Gastrocnemius medialis (tissue), 4 donors: Measurements from ENCODE around the gene CHID1.

Experiments
- POLR2A ChIP-seq, 2 donors: fragments of 450-650 bp; IDR thresholded peaks; one replicate each; pipeline ENCODE4 v1.6.1; 2017; ENCODE audit warnings: antibody characterized with exemption in 2 of 2, mild to moderate bottlenecking in 2 of 2, moderate library complexity in 2 of 2
- TF ChIP-seq, protein P1 (sequence below), 5 experiments: fragments of 450-650 bp in 3 of 5; fragments of 200-600 bp in 2 of 5; sonication (generic) in 2 of 5; IDR thresholded peaks in 4 of 5; conservative IDR thresholded peaks in 1 of 5; 1 replicate in 4 of 5; 2 replicates in 1 of 5; pipeline ENCODE4 v1.5.1; 2016 to 2019; ENCODE audit warnings: antibody characterized with exemption in 5 of 5, mild to moderate bottlenecking in 3 of 5, moderate library complexity in 3 of 5

DNA sequence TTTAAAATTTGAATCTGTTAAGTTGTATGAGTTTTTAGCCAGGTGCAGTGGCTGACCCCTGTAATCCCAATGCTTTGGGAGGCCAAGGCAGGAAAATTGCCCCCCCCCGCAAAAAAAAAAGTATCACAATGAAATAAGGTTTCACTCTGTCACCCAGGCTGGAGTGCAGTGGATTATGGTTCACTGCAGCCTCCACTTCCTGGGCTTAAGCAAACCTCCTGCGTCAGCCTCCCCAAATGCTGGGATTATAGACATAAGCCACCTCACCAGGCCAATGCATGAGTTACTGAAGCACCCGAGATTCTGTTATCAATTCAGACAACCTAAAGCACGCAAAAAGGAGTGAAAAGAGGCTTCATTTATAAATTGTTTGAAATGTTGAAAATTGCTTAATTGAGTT is 2.4 kb upstream of the CHID1 start:
- TF ChIP-seq POLR2A (IDR thresholded peaks at IDR 0.05): no peak
- TF ChIP-seq, protein P1, sequence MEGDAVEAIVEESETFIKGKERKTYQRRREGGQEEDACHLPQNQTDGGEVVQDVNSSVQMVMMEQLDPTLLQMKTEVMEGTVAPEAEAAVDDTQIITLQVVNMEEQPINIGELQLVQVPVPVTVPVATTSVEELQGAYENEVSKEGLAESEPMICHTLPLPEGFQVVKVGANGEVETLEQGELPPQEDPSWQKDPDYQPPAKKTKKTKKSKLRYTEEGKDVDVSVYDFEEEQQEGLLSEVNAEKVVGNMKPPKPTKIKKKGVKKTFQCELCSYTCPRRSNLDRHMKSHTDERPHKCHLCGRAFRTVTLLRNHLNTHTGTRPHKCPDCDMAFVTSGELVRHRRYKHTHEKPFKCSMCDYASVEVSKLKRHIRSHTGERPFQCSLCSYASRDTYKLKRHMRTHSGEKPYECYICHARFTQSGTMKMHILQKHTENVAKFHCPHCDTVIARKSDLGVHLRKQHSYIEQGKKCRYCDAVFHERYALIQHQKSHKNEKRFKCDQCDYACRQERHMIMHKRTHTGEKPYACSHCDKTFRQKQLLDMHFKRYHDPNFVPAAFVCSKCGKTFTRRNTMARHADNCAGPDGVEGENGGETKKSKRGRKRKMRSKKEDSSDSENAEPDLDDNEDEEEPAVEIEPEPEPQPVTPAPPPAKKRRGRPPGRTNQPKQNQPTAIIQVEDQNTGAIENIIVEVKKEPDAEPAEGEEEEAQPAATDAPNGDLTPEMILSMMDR (IDR thresholded peaks at IDR 0.05 in 4 of 5, conservative IDR thresholded peaks at IDR 0.05 in 1 of 5): no peak
